ENCODE data around the gene ABCB8. TPM values are rescaled to one million over a fixed set of nuclear protein-coding genes. Genes with fewer than 3 reads are reported as not detected.

The ABCB8 gene
- total RNA-seq, 2 experiments from 2014 or later, result 50.3 to 52.4 TPM

DNA sequence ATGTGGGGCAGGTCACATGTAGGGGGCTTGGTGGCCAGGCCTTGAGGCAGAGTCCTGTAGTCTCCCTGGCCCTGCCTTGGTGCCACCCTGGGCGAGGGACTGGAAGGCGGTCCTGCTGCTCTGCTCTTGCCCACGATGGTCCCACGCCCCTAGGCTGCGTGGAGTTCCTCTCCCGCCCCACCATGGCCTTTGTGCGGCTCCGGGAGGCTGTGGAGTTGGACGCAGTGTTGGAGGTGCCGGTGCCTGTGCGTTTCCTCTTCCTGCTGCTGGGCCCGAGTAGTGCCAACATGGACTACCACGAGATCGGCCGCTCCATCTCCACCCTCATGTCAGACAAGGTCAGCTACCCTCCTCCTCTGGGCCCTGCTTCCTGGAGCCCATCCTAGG, 42.3 kb downstream of the ABCB8 start:
- Mint-ChIP-seq H3K4me3 (no peak overlapping the region), H3K36me3 (peaks cover 20% of the 10 kb centered on the region), H3K4me1 (peaks cover 9% of the 10 kb centered on the region), H3K27me3 (no peaks in the 10 kb centered on the region), H3K27ac (no peak overlapping the region), H3K9me3 (ENCODE audit: low read depth) (no peaks in the 10 kb centered on the region)
- DNase-seq (no peak), ATAC-seq (no peak)
- CTCF ChIA-PET, result interaction anchor here (1.2 kb wide), 1 partner anchor 10 kb away, joined by 3 read pairs; the partner anchor contains the start of gene FASTK

GRCh38 chr7:151071032-151071866, 43.0 kb downstream of the ABCB8 start:
- DNase-seq (no peak), ATAC-seq (no peak)
- H3K4me3 Mint-ChIP-seq, result no peak overlapping the region
- CTCF ChIA-PET, result interaction anchor here (1.2 kb wide), 1 partner anchor 9 kb away, joined by 3 read pairs; the partner anchor contains the start of gene FASTK
- H3K27me3 Mint-ChIP-seq, result no peaks in the 10 kb centered on the region
- H3K36me3 Mint-ChIP-seq, result peaks cover 23% of the 10 kb centered on the region
- no peak overlapping the region for H3K27ac Mint-ChIP-seq
- no peaks in the 10 kb centered on the region for H3K9me3 Mint-ChIP-seq (ENCODE audit: low read depth)
- H3K4me1 Mint-ChIP-seq, result peaks cover 9% of the 10 kb centered on the region

DNA sequence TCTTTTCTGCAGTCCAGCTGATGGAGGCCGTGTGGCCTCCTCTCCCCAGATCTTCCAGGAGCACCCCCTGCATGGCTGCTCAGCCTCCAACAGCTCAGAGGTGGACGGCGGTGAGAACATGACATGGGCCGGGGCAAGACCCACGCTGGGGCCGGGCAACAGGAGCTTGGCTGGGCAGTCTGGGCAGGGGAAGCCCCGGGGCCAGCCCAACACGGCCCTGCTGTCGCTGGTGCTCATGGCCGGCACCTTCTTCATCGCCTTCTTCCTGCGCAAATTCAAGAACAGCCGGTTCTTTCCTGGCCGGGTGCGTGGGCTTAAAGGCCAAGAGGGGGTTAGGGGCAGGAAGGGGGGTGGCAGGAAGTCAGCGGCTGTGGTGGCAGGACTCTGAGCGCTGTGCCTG, 45.7 kb downstream of the ABCB8 start:
- peaks cover 16% of the 10 kb centered on the region for H3K36me3 Mint-ChIP-seq
- H3K4me1 Mint-ChIP-seq, result peaks cover 20% of the 10 kb centered on the region
- ATAC-seq (no peak), DNase-seq (no peak)
- H3K27me3 Mint-ChIP-seq, result no peaks in the 10 kb centered on the region
- no peaks in the 10 kb centered on the region for H3K9me3 Mint-ChIP-seq (ENCODE audit: low read depth)
- H3K27ac Mint-ChIP-seq, result peak overlapping the region; percentile 36
- no peak overlapping the region for H3K4me3 Mint-ChIP-seq
- CTCF ChIA-PET, result interaction anchor here (1.5 kb wide), 1 partner anchor 14 kb away, joined by 3 read pairs; no protein-coding TSS in a partner anchor

- Mint-ChIP-seq H3K27me3 (no peaks in the 10 kb centered on the region), H3K4me3 (no peak overlapping the region), H3K27ac (no peak overlapping the region), H3K36me3 (peaks cover 19% of the 10 kb centered on the region), H3K4me1 (peaks cover 30% of the 10 kb centered on the region), H3K9me3 (ENCODE audit: low read depth) (no peaks in the 10 kb centered on the region)
- CTCF ChIA-PET, result interaction anchor here (1.5 to 1.6 kb wide), 2 partner anchors 15 to 33 kb away, joined by 3 read pairs; no protein-coding TSS in a partner anchor
- DNase-seq, result no peak
- ATAC-seq, result no peak
Observed at GRCh38 chr7:151074817-151075661, 46.8 kb downstream of the ABCB8 start.

GRCh38 chr7:151075662-151075971, 47.4 kb downstream of the ABCB8 start:
- CTCF ChIA-PET, result interaction anchor here (0.8 to 1.6 kb wide), 2 partner anchors 10 to 33 kb away, joined by 3 read pairs; no protein-coding TSS in a partner anchor
- Mint-ChIP-seq H3K27ac (no peak overlapping the region), H3K4me1 (peaks cover 30% of the 10 kb centered on the region), H3K27me3 (no peaks in the 10 kb centered on the region), H3K9me3 (ENCODE audit: low read depth) (no peaks in the 10 kb centered on the region), H3K4me3 (no peak overlapping the region), H3K36me3 (peaks cover 18% of the 10 kb centered on the region)
- DNase-seq (no peak), ATAC-seq (no peak)

DNA sequence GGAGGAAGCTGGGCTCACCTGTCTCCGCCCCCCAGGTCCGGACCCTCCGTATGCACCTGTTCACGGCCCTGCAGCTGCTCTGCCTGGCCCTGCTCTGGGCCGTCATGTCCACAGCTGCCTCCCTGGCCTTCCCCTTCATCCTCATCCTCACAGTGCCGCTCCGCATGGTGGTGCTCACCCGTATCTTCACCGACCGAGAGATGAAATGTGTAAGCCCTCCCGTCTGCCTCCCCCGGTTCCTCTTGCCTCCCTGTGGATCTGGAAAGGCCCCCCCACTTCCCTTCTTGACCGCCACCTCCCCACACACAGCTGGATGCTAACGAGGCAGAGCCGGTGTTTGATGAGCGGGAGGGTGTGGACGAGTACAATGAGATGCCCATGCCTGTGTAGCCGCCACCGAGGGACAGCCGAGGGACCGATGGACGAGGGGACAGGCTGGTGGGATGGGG, 47.8 kb downstream of the ABCB8 start:
- DNase-seq (no peak), ATAC-seq (no peak)
- CTCF ChIA-PET, result interaction anchor here (0.8 to 1.6 kb wide), 2 partner anchors 9 to 33 kb away, joined by 3 read pairs; no protein-coding TSS in a partner anchor
- Mint-ChIP-seq H3K27me3 (no peaks in the 10 kb centered on the region), H3K9me3 (ENCODE audit: low read depth) (no peaks in the 10 kb centered on the region), H3K4me3 (no peak overlapping the region), H3K4me1 (peaks cover 30% of the 10 kb centered on the region), H3K27ac (no peak overlapping the region), H3K36me3 (peaks cover 18% of the 10 kb centered on the region)

DNA sequence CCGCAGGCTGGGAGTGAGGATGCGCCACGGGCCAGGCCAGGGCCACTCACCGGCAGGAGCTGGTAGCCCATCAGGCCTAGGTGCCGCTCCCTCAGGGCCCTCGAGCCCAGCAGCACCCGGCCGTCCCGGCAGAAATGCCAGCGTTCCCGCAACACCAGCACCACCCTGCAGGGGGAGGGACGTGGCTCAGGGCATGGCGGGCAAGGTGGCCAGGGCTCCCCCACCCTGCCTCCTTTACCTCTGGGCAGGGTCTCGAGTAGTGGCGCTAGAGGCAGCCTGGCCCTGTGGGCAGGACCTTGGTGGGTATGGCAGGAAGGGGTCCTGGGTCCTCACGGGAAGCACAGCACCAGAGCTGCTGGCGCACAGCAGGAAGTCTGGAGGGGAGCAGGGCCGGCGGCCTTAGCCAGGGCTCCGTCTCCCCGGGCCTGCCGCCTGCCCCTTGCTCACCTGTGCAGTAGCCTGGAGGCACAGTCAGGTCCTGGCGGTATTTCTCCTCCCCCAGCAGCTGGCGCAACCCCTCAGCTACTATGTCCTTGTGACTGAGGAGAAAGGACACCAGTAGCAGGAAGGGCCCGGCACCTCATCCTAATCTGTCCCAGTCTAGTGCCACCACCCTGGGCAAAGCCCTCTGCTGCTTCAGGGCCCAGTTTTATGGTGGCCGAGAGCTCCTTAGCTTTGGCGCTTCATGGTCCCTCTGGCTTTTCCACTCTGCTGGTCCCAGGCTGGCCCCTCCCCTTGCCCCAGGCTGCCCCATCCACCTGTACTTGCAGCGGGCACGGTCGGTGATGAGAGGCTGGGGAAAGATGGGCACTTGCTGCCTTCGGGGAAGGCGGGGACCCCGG, 48.8 kb downstream of the ABCB8 start:
- DNase-seq (no peak), ATAC-seq (no peak)
- no peak overlapping the region for H3K4me3 Mint-ChIP-seq
- CTCF ChIA-PET, result interaction anchor here (2.2 to 2.5 kb wide), 2 partner anchors 11 to 16 kb away, joined by 6 to 7 read pairs; no protein-coding TSS in a partner anchor
- H3K36me3 Mint-ChIP-seq, result peaks cover 13% of the 10 kb centered on the region
- no peaks in the 10 kb centered on the region for H3K27me3 Mint-ChIP-seq
- H3K27ac Mint-ChIP-seq, result no peak overlapping the region
- H3K9me3 Mint-ChIP-seq (ENCODE audit: low read depth), result no peaks in the 10 kb centered on the region
- H3K4me1 Mint-ChIP-seq, result peaks cover 34% of the 10 kb centered on the region

DNA sequence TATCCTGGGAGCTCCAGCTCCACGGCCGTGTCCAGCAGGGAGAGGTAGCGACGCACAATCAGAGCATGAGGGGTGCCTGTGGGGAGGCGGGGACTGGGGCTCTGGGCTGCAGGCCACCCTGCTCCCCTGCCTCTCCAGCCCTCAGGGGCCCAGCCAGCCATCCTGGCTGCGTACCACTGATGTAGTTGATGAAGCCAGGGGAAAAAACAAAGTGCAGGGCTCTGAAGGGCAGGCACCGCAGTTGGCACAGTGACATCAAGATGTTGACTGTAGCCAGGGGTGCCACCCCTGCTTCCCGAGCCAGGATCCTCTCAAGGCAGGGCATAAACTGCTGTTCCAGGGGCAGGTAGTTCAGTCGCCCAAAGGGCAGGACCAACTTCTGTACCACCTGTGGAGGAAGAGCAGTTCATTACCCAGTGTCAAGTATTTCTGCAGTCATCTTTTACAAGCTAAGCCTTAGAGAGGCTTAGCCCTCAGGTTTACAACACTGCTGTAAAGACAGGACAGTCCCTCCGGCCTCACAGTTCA, 49.5 kb downstream of the ABCB8 start:
- Mint-ChIP-seq H3K27me3 (no peaks in the 10 kb centered on the region), H3K4me3 (peak overlapping the region; percentile 38), H3K4me1 (peaks cover 39% of the 10 kb centered on the region), H3K27ac (peak overlapping the region; percentile 56), H3K9me3 (ENCODE audit: low read depth) (no peaks in the 10 kb centered on the region), H3K36me3 (peaks cover 12% of the 10 kb centered on the region)
- no peak for DNase-seq
- CTCF ChIA-PET, result interaction anchor here (1.0 to 2.5 kb wide), 3 partner anchors 10 to 180 kb away, joined by 3 to 7 read pairs (median 6); no protein-coding TSS in a partner anchor
- no peak for ATAC-seq

DNA sequence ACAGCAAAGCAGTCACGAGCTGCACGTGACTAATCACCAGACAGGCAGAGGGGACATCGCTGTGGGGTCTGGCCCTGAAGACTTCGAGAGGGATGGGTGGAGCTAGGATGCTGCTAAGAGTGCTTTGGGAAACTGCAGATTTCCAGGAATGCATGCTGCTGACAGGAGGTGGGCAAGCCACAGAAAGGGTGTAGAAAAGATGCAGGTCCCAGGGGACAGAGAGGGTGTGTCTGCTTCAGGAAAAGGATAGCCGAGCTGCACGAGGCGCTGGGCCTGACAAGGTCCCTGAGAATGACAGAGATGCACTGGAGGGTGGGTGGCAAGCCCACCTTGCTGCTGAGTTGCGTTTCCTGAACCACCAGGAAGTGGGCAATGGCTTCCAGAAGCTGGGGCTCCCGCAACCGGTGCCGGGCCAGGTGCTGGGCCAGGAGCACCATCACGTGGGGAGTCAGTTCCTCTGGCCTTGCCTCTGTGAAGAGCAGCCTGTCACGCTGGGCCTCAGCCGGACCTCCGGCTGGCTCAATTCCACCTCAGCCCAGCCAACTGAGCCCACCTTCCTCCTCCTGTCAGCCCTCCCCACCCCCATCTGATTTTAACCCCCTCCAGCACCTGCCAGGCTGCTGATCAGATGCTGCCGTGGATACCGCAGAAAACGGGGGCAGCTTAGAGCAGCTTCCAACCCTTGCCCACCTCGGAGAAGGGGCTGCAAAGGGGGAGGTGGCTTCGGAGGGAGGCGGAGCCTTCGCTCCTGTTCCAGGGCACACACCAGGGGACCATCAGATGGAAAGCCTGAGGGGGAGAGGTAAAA, 50.2 kb downstream of the ABCB8 start:
- no peak for ATAC-seq
- H3K9me3 Mint-ChIP-seq (ENCODE audit: low read depth), result no peaks in the 10 kb centered on the region
- no peak for DNase-seq
- H3K4me1 Mint-ChIP-seq, result peaks cover 40% of the 10 kb centered on the region
- H3K36me3 Mint-ChIP-seq, result peaks cover 12% of the 10 kb centered on the region
- peak overlapping the region; percentile 93 for H3K4me3 Mint-ChIP-seq
- H3K27ac Mint-ChIP-seq, result peak overlapping the region; percentile 56
- CTCF ChIA-PET, result interaction anchor here (1.0 to 2.5 kb wide), 3 partner anchors 10 to 180 kb away, joined by 3 to 7 read pairs (median 6); no protein-coding TSS in a partner anchor
- H3K27me3 Mint-ChIP-seq, result no peaks in the 10 kb centered on the region

DNA sequence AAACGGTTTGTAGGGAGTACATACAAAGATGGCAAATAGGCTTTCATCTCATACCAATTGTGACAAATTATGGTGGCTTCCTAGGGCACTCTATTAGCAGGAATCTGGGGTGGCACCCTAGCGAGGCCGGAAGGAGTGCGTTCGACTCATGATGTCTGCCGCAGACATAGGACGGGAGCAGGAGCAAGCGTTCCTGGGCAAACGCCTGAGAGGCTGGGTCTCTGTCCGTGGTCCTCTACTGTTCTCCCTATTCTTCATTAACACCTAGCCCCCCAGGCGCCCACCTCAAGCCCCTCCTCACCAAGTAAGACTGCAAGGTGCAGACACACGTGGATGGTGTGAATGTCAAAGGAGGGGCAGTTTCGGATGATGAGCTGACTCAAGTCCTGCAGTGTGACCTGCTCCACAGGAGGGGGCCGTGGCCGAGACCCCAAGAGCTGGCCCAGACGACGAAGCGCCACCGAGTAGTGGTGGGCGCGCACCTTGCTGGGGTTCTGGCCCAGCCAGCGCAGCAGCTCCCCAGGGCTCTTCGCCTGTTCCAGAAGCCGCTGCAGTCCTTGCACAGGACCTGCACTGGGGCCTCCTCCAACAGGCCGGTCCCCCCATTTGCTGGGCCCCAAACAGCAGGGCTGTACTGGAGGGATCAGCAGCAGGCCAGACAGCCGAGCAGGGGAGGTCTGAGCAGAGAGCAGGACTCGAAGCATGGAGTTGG, 51.1 kb downstream of the ABCB8 start:
- Mint-ChIP-seq H3K36me3 (peaks cover 9% of the 10 kb centered on the region), H3K4me3 (peak overlapping the region; percentile 93), H3K9me3 (ENCODE audit: low read depth) (no peaks in the 10 kb centered on the region), H3K4me1 (peaks cover 40% of the 10 kb centered on the region), H3K27ac (peak overlapping the region; percentile 82), H3K27me3 (no peaks in the 10 kb centered on the region)
- DNase-seq, result no peak
- CTCF ChIA-PET, result interaction anchor here (2.2 to 2.5 kb wide), 2 partner anchors 9 to 19 kb away, joined by 6 to 7 read pairs; no protein-coding TSS in a partner anchor
- ATAC-seq, result no peak

DNA sequence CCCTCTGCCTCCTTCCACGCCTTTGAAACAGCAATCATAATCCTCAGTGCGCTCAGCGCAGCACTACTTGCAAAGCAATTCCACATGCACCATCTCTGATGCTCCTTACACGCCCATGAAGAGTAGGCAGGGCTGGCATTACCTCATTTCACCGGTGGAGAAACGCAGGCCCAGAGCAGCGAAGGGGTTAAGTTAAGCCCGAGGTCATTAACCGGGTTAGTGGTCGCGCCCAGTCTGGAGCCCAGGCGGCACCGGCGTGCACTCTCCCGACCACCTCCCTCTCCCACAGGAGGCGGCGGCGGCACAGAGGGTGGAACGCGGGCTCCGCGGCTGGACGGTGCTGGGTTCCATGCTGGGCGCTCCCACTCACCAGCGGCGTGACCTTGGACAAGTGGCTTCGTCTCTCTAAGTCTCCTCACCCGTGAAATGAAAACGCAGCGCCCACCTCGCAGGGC, 51.8 kb downstream of the ABCB8 start:
- H3K4me3 Mint-ChIP-seq, result peak overlapping the region; percentile 93
- H3K9me3 Mint-ChIP-seq (ENCODE audit: low read depth), result no peaks in the 10 kb centered on the region
- CTCF ChIA-PET, result interaction anchor here (0.7 to 1.3 kb wide), 12 partner anchors 9 to 164 kb away, joined by 3 to 6 read pairs (median 4); partner anchors contain the start of genes ABCB8 and SLC4A2
- ATAC-seq, result peak; percentile 9
- peaks cover 4% of the 10 kb centered on the region for H3K27me3 Mint-ChIP-seq
- H3K4me1 Mint-ChIP-seq, result peaks cover 41% of the 10 kb centered on the region
- H3K36me3 Mint-ChIP-seq, result peaks cover 9% of the 10 kb centered on the region
- peak overlapping the region; percentile 82 for H3K27ac Mint-ChIP-seq
- peak; percentile 54 for DNase-seq

All from activated CD8-positive, alpha-beta memory T cell treated with anti-CD3 and anti-CD28 coated beads, Interleukin-2, amount 10 ng/mL, durations not matched to agents 7 days and 5 days (primary cell).